ENCODE data around the gene CRTAP.
"Not testable (repeated sequence)": the region's sequence is repeated elsewhere in the genome, so short reads cannot be mapped to it uniquely, and the experiment has no call there.

Gene CRTAP

DNA sequence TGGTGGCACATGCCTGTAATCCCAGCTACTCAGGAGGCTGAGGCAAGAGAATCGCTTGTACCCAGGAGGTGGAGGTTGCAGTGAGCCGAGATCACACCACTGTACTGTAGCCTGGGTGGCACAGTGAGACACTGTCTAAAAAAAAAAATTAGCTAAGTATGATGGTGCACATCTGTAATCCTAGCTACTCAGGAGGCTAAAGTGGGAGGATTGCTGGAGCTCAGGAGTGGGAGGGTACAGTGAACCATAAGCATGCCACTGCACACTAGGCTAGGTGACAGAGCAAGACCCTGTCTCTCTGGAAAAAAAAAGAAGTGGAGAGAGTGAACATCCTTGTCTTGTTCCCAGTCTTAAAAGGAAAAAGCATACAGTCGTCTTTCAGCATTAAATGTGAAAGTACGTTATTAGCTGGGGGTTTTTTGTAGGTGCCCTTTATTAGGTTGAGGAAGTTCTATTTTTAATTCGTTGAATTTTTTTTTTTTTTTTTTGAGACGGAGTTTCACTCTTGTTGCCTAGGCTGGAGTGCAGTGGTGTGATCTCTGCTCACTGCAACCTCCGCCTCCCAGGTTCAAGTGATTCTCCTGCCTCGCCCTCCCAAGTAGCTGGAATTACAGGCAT, 25.3 kb downstream of the CRTAP start:
- H3K9me3 ChIP-seq (ENCODE audit: control insufficient read depth in 2 of 2, low read length in 2 of 2); H3K27ac ChIP-seq (ENCODE audit: low read length); H3K4me3 ChIP-seq (ENCODE audit: low read length in 2 of 2); H3K27me3 ChIP-seq (ENCODE audit: control insufficient read depth in 1 of 2, insufficient read depth in 2 of 2, low read length in 2 of 2); H3K9ac ChIP-seq (ENCODE audit: low read length in 2 of 2); H3K4me1 ChIP-seq (ENCODE audit: control insufficient read depth, insufficient read depth, low read length): not testable (repeated sequence)
- peaks cover 32 to 46% of the 10 kb centered on the region in 2 donors for H3K36me3 ChIP-seq (ENCODE audit: control insufficient read depth in 2 of 2, insufficient read depth in 2 of 2, low read length in 2 of 2)

DNA sequence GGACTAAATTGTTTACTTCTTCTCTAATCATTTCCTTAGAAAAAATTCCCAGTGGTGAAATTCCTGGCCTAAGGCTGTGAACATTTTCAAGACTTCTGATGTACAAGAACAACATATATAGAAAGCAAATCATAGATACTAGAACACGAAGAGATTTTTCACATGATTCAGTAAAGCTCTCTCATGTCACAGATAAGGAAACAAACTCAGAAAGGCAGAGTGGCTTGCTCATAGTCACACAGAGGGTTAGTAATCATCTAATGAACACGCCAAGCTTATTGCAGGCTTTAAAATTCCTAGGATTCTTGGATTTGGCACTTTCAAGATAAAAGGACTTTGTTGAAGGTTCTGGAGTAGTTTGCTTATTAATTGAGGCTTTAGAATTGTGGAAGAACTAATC, 26.2 kb downstream of the CRTAP start:
- H3K27me3 ChIP-seq (ENCODE audit: control insufficient read depth in 1 of 2, insufficient read depth in 2 of 2, low read length in 2 of 2): no peaks in the 10 kb centered on the region
- no peak overlapping the region for H3K4me3 ChIP-seq (ENCODE audit: low read length in 2 of 2)
- peaks cover 2% of the 10 kb centered on the region for H3K4me1 ChIP-seq (ENCODE audit: control insufficient read depth, insufficient read depth, low read length)
- H3K27ac ChIP-seq (ENCODE audit: low read length): no peak overlapping the region
- peaks cover 27 to 44% of the 10 kb centered on the region in 2 donors for H3K36me3 ChIP-seq (ENCODE audit: control insufficient read depth in 2 of 2, insufficient read depth in 2 of 2, low read length in 2 of 2)
- no peaks in the 10 kb centered on the region for H3K9me3 ChIP-seq (ENCODE audit: control insufficient read depth in 2 of 2, low read length in 2 of 2)
- H3K9ac ChIP-seq (ENCODE audit: low read length in 2 of 2): no peak overlapping the region

DNA sequence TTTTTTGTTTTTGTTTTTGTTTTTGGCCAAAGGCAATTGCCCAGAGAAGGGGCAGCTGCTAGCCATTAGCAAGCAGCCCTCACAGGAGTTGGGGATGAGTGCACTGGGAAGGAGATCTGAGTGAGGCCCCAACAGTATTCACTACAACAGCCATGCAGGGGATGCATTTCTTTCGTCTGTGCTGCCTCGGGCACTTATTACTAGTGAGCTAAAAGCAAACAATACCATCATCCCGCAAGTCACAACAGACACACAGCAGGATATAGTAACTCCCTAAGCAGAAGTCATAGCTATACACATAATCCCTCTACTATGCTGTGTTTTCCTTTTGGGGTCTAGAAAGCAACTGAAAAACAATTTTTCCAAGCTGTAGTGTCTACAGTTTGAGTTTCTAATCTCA, 27.2 kb downstream of the CRTAP start:
- Histone ChIP-seq H3K27ac (ENCODE audit: low read length) (no peak overlapping the region), H3K9ac (ENCODE audit: low read length in 2 of 2) (no peak overlapping the region), H3K27me3 (ENCODE audit: control insufficient read depth in 1 of 2, insufficient read depth in 2 of 2, low read length in 2 of 2) (no peaks in the 10 kb centered on the region), H3K4me3 (ENCODE audit: low read length in 2 of 2) (no peak overlapping the region), H3K4me1 (ENCODE audit: control insufficient read depth, insufficient read depth, low read length) (peaks cover 4% of the 10 kb centered on the region), H3K9me3 (ENCODE audit: control insufficient read depth in 2 of 2, low read length in 2 of 2) (no peaks in the 10 kb centered on the region), H3K36me3 (ENCODE audit: control insufficient read depth in 2 of 2, insufficient read depth in 2 of 2, low read length in 2 of 2) (peaks cover 30 to 47% of the 10 kb centered on the region in 2 donors)

DNA sequence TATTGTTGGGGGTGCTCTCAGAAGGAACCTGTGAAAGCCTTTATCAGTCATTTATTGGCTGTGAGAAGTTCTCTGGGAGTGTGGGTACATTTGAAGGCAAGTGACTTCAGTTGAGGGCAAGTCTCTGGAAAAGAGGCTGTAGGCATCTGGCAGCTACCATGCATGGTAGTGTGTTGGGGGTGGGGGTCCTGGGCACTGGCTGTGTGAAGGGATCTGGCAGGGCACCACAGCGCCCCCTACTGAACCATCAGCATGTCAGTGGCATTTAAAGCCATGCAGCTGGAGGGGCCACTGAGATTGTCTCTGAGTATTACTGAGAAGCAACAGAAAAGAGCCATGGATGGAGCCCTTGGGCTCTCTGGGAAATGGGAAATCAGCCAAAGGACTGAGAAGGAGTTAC, 30.6 kb downstream of the CRTAP start:
- H3K4me3 ChIP-seq (ENCODE audit: low read length in 2 of 2): no peak overlapping the region
- H3K27me3 ChIP-seq (ENCODE audit: control insufficient read depth in 1 of 2, insufficient read depth in 2 of 2, low read length in 2 of 2): no peaks in the 10 kb centered on the region
- H3K36me3 ChIP-seq (ENCODE audit: control insufficient read depth in 2 of 2, insufficient read depth in 2 of 2, low read length in 2 of 2): peaks cover 21 to 38% of the 10 kb centered on the region in 2 donors
- H3K9me3 ChIP-seq (ENCODE audit: control insufficient read depth in 2 of 2, low read length in 2 of 2): no peaks in the 10 kb centered on the region
- peaks cover 8% of the 10 kb centered on the region for H3K4me1 ChIP-seq (ENCODE audit: control insufficient read depth, insufficient read depth, low read length)
- H3K9ac ChIP-seq (ENCODE audit: low read length in 2 of 2): no peak overlapping the region
- H3K27ac ChIP-seq (ENCODE audit: low read length): no peak overlapping the region

DNA sequence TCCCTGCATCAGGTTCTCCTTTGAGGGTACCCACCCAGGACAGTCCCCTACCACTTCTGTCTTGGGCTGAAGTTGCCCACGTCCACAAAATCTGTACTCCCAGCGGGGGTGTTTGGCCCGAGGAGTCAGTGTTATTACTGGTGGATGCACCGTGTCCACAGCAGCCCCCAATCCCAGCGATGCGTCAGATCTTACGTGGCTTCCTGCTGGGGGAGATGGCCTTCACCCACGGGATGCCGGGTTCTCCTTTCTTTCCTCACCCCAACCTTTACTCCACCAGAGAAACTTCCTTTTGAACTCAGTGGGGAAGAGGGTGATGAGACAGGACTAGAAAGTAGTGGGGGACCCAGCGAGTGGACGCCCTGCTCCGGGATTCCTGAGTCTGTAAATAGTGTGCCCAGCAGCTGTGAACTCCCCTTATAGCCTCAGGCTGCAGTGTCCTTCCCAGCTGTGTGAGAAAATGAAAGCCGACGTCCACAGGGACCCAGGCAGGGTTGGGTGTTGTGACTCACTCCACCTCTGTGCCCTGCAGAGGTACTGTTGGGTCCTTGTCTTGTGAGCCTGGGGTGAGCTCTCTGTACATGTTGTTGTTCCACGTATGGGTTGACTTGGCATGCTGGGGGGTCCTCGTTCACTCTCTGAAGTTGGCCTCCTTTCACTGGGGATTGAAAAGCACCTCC, 31.5 kb downstream of the CRTAP start:
- Histone ChIP-seq H3K36me3 (ENCODE audit: control insufficient read depth in 2 of 2, insufficient read depth in 2 of 2, low read length in 2 of 2) (peaks cover 21 to 38% of the 10 kb centered on the region in 2 donors), H3K27ac (ENCODE audit: low read length) (no peak overlapping the region), H3K4me1 (ENCODE audit: control insufficient read depth, insufficient read depth, low read length) (peaks cover 8% of the 10 kb centered on the region), H3K9me3 (ENCODE audit: control insufficient read depth in 2 of 2, low read length in 2 of 2) (no peaks in the 10 kb centered on the region), H3K27me3 (ENCODE audit: control insufficient read depth in 1 of 2, insufficient read depth in 2 of 2, low read length in 2 of 2) (no peaks in the 10 kb centered on the region), H3K9ac (ENCODE audit: low read length in 2 of 2) (no peak overlapping the region), H3K4me3 (ENCODE audit: low read length in 2 of 2) (no peak overlapping the region)

DNA sequence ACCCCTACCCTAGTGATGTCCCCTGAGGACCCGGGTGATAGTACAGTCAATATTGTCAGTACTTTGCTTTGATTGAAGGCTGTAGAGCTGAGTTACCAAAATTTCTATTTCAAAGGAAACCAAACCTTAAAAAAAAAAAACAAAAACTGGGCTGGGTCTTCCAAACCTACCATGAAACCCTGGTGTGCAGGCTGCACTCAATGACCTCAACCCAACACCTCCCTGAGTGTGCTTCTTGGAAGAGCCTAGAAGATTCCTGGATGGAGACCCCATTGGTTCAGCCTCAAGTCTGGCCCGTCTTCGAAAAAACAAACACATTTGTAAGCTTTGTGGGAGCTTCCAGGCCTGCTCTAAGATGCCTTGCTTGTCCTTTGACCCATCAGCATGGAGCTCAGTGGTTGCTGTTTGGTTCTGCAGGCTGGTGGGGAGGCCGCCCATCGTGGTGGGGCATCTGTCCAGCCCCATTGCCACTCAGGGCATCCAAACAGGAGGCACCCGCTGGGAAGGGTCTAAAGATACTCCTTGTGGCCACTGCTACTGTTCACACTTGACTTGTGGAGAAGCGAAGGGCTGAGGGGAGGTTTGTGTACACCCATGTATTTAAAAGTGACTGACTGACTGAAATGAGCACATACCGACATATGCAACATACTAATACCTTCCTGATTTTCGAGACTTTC, 32.2 kb downstream of the CRTAP start:
- H3K36me3 ChIP-seq (ENCODE audit: control insufficient read depth in 2 of 2, insufficient read depth in 2 of 2, low read length in 2 of 2): peaks cover 21 to 37% of the 10 kb centered on the region in 2 donors
- H3K4me1 ChIP-seq (ENCODE audit: control insufficient read depth, insufficient read depth, low read length): peaks cover 8% of the 10 kb centered on the region
- no peak overlapping the region for H3K9ac ChIP-seq (ENCODE audit: low read length in 2 of 2)

DNA sequence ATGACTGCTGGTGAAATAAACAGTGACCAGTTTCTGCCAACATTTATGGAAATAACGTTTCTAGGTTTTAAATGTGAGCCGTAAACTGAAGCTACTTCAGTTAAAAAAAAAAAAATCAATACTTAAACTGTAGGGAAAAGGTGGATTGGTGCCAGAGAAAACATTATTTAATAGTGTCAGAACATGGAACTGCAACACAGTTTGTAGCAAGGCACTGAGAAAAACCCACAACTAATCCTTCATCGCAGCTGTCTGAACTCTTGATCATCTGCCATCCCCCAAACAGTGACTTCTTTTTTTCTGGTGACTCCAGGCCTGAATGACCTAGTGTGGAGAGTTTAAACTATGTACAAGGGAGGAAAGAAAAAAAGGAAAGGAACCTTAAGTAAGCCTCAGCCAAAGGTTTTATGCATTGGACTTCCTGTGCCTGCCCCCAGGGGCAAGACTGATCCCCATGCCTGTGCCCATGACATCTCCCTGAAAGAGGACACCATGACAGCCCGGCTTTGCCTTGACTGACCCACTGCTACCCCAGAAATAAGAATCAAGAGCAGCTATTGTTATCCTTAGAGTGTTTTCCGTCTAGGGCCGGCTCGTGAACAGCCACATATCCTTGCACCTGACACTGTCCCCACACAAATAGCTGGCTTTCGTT, 33.1 kb downstream of the CRTAP start:
- Histone ChIP-seq H3K4me3 (ENCODE audit: low read length in 2 of 2) (no peak overlapping the region), H3K27ac (ENCODE audit: low read length) (peak overlapping the region; percentile 11), H3K9ac (ENCODE audit: low read length in 2 of 2) (no peak overlapping the region), H3K4me1 (ENCODE audit: control insufficient read depth, insufficient read depth, low read length) (peaks cover 8% of the 10 kb centered on the region), H3K9me3 (ENCODE audit: control insufficient read depth in 2 of 2, low read length in 2 of 2) (no peaks in the 10 kb centered on the region), H3K27me3 (ENCODE audit: control insufficient read depth in 1 of 2, insufficient read depth in 2 of 2, low read length in 2 of 2) (no peaks in the 10 kb centered on the region), H3K36me3 (ENCODE audit: control insufficient read depth in 2 of 2, insufficient read depth in 2 of 2, low read length in 2 of 2) (peaks cover 17 to 33% of the 10 kb centered on the region in 2 donors)

More for the DNA sequence above, 32.2 kb downstream of the CRTAP start:
- Histone ChIP-seq H3K27ac (ENCODE audit: low read length) (no peak overlapping the region), H3K9me3 (ENCODE audit: control insufficient read depth in 2 of 2, low read length in 2 of 2) (no peaks in the 10 kb centered on the region), H3K4me3 (ENCODE audit: low read length in 2 of 2) (no peak overlapping the region), H3K27me3 (ENCODE audit: control insufficient read depth in 1 of 2, insufficient read depth in 2 of 2, low read length in 2 of 2) (no peaks in the 10 kb centered on the region)

DNA sequence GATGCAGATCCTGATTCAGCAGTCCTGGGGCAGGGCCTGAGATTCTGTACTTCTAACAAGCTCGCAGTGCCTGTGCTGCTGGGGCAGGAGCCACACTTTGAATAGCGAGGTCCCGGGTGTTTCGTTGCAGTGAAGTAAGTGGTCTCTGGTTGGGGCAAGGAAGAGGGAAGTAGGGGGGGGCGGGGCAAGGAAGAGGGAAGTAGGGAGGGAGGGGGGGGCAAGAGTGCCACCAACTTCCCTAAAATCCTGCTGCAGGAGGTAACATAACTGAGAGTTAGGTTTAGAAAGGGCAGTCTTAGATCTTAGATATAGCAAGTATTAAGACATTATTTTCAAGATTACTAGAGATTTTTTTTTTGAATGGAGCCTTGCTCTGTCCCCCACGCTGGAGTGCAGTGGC, 35.5 kb downstream of the CRTAP start:
- no peaks in the 10 kb centered on the region for H3K27me3 ChIP-seq (ENCODE audit: control insufficient read depth in 1 of 2, insufficient read depth in 2 of 2, low read length in 2 of 2)
- no peak overlapping the region for H3K27ac ChIP-seq (ENCODE audit: low read length)

DNA sequence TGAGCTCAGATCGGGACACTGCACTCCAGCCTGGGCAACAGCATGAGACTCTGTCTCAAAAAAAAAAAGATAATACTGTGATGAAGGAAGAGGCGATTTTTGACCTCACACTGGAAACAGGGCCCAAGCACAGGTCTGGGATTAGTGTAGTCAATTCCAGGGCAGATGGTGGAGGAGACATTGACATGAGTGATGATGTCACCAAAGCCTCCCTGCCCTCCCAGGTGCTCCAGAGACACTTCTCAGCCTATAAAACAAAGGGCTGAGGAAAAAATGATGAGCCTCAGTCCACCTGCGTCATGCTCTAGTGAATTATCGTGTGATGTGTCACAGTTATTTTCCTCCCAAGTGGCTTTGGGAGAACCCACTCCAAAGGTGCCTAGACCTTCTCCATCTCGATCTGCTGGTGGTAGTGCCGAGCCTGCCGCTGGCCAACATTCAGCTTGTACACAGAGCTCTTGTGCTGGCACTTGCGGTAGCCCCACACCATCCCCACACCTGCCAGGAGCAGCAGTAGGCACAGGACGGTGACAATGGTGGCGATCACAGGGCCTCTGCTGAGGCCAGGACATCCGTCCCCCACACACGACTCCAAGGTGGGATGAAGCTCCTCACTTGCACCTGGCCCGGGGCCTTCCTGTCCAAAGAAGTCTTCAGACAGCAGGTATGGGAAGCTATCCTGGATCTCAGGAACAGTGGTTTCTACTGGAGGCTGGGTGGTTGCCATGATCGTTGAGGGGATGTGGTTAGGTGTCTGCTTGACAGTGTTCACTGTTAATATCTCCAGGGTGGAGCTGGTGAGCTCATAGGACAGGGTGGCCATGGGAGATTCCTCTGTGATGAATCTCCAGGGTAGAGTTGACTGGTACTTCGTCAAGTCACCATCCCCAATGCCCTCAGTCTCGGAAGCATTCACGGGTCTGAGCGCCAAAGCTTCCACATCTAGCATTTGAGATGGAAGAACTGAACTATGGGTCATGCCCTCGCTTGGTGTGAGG, 38.8 kb downstream of the CRTAP start:
- Histone ChIP-seq H3K4me3 (ENCODE audit: low read length in 2 of 2) (no peak overlapping the region), H3K27ac (ENCODE audit: low read length) (no peak overlapping the region), H3K27me3 (ENCODE audit: control insufficient read depth in 1 of 2, insufficient read depth in 2 of 2, low read length in 2 of 2) (no peaks in the 10 kb centered on the region), H3K4me1 (ENCODE audit: control insufficient read depth, insufficient read depth, low read length) (peaks cover 6% of the 10 kb centered on the region), H3K36me3 (ENCODE audit: control insufficient read depth in 2 of 2, insufficient read depth in 2 of 2, low read length in 2 of 2) (no peaks in the 10 kb centered on the region), H3K9me3 (ENCODE audit: control insufficient read depth in 2 of 2, low read length in 2 of 2) (no peaks in the 10 kb centered on the region), H3K9ac (ENCODE audit: low read length in 2 of 2) (no peak overlapping the region)

More for the DNA sequence above, 35.5 kb downstream of the CRTAP start:
- peaks cover 8% of the 10 kb centered on the region for H3K4me1 ChIP-seq (ENCODE audit: control insufficient read depth, insufficient read depth, low read length)
- H3K9me3 ChIP-seq (ENCODE audit: control insufficient read depth in 2 of 2, low read length in 2 of 2): no peaks in the 10 kb centered on the region
- no peak overlapping the region for H3K4me3 ChIP-seq (ENCODE audit: low read length in 2 of 2)
- H3K9ac ChIP-seq (ENCODE audit: low read length in 2 of 2): no peak overlapping the region
- peaks cover 8 to 17% of the 10 kb centered on the region in 2 donors for H3K36me3 ChIP-seq (ENCODE audit: control insufficient read depth in 2 of 2, insufficient read depth in 2 of 2, low read length in 2 of 2)

DNA sequence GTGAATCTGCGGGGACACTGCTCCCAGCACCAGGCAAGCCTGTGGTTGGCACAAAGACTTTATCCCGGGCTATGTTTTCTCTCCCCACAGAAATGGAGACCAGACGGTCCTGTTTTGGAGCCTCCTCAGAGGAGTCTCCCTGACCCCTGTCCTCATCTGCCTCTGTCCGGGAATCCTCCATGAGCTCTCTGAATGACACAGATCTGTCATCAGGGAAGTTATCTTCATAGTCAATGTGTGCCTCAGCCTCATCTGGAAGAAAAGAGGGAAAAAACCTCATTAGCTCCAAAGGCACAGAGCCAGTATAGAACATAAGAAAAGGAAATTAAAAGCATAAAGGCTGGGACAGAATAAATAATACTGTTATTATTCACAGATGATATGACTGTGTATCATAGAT, 40.0 kb downstream of the CRTAP start:
- no peaks in the 10 kb centered on the region for H3K36me3 ChIP-seq (ENCODE audit: control insufficient read depth in 2 of 2, insufficient read depth in 2 of 2, low read length in 2 of 2)
- H3K27me3 ChIP-seq (ENCODE audit: control insufficient read depth in 1 of 2, insufficient read depth in 2 of 2, low read length in 2 of 2): no peaks in the 10 kb centered on the region
- H3K9me3 ChIP-seq (ENCODE audit: control insufficient read depth in 2 of 2, low read length in 2 of 2): no peaks in the 10 kb centered on the region
- no peak overlapping the region for H3K27ac ChIP-seq (ENCODE audit: low read length)
- H3K4me3 ChIP-seq (ENCODE audit: low read length in 2 of 2): no peak overlapping the region
- peaks cover 6% of the 10 kb centered on the region for H3K4me1 ChIP-seq (ENCODE audit: control insufficient read depth, insufficient read depth, low read length)
- no peak overlapping the region for H3K9ac ChIP-seq (ENCODE audit: low read length in 2 of 2)

All from stomach smooth muscle (tissue), 2 donors.